Stomach (tissue), 9 donors: Measurements from ENCODE around the gene TNFSF9. TPM values are rescaled to one million over a fixed set of nuclear protein-coding genes. Genes with fewer than 3 reads are reported as not detected.
A peak's percentile ranks its signal among the peaks of the same experiment; 100 is the strongest.

Experiments used
- DNase-seq, 2 donors: peaks; one replicate each; pipeline versions ENCODE4 v3.0.0 to v3.0.0-alpha.2; 2013 to 2019
- H3K27ac ChIP-seq, 5 donors: fragments of 200-600 bp in 4 of 5; sonication (generic) in 4 of 5; one replicate each; pipeline ENCODE4 v1.5.1; 2013 to 2019; ENCODE audit warnings: mild to moderate bottlenecking in 1 of 5, moderate library complexity in 1 of 5
- H3K27me3 ChIP-seq, 3 donors: fragments of 200-600 bp; sonication (generic); one replicate each; pipeline ENCODE4 v1.5.1; 2017 to 2019; ENCODE audit warnings: mixed run types in 1 of 3
- H3K36me3 ChIP-seq, 4 donors: fragments of 200-600 bp; sonication (generic); 1 replicate in 3 of 4; 2 replicates in 1 of 4; pipeline ENCODE4 v1.5.1; 2016 to 2019
- H3K4me1 ChIP-seq, 4 donors: fragments of 200-600 bp; sonication (generic); one replicate each; pipeline ENCODE4 v1.5.1; 2016 to 2019
- H3K4me3 ChIP-seq, 4 donors: fragments of 200-600 bp; sonication (generic) in 3 of 4; one replicate each; pipeline ENCODE4 v1.5.1; 2016 to 2019; ENCODE audit warnings: mild to moderate bottlenecking in 1 of 4
- H3K9me3 ChIP-seq, 4 donors: fragments of 200-600 bp; sonication (generic); one replicate each; pipeline ENCODE4 v1.5.1; 2016 to 2019
- EP300 ChIP-seq: sonication (generic); formaldehyde crosslinking; IDR thresholded peaks from one replicate; pipeline ENCODE4 v1.6.1; 2017; ENCODE audit warnings: antibody characterized with exemption
- POLR2A ChIP-seq, 4 donors: fragments of 450-650 bp; IDR thresholded peaks; one replicate each; pipeline ENCODE4 v1.6.1; 2016; ENCODE audit warnings: antibody characterized with exemption in 4 of 4, control low read depth in 2 of 4, mild to moderate bottlenecking in 1 of 4, moderate library complexity in 1 of 4
- POLR2AphosphoS5 ChIP-seq, 3 donors: sonication (generic); formaldehyde crosslinking; IDR thresholded peaks; one replicate each; pipeline ENCODE4 v1.6.1; 2016; ENCODE audit warnings: antibody characterized with exemption in 3 of 3
- WGBS, 5 donors: extraction: QIAGEN DNeasy Blood & Tissue Kit in 3 of 5; methylation state at CpG; one replicate each; pipeline versions ENCODE4 v1.1.5 to v1.1.7; 2013 to 2018; 5-methylcytosine and 5-hydroxymethylcytosine counted together
- intact Hi-C: fragments of 100-400 bp; cut with DNase I; formaldehyde crosslinking; loops from one replicate; pipeline ENCODE4 v1.15.1; 2023; ENCODE audit warnings: low total_unique reads
- polyA plus RNA-seq, 3 donors: library from polyadenylated mRNA; stranded (reverse); fragments of 200-250 nt; gene quantifications; one replicate each; pipeline ENCODE4 v1.2.3, GENCODE V29; 2013
- total RNA-seq, 5 donors: library from RNA; depleted of rRNA; stranded (reverse); fragments of >200 nt; gene quantifications; one replicate each; pipeline versions ENCODE4 v1.1.0 to v1.2.3, GENCODE V29; 2014 to 2016
- TF ChIP-seq, protein P1 (sequence below), 7 experiments: fragments of 450-650 bp in 4 of 7; fragments of 200-600 bp in 3 of 7; sonication (generic) in 3 of 7; IDR thresholded peaks; one replicate each; pipeline ENCODE4 v1.5.1; 2016 to 2019; ENCODE audit warnings: antibody characterized with exemption in 7 of 7, control low read depth in 2 of 7, mild to moderate bottlenecking in 1 of 7
- donor health status: healthy with polysubstance abuse.
- donor health status: Bipolar disorder and iron deficiency.
- donor health status: healthy.

TNFSF9 gene
- total and polyA plus RNA-seq, 8 donors, result 0.85 TPM; not detected in 7

- intact Hi-C loops, result no loop called here
Measured at GRCh38 chr19:6571167-6571566, 40.3 kb downstream of the TNFSF9 start.

GRCh38 chr19:6572217-6572616, 41.4 kb downstream of the TNFSF9 start:
- peaks cover 0 to 14% (median 10%) of the 10 kb centered on the region in 4 donors for H3K9me3 ChIP-seq
- WGBS, 5 donors, result 44 to 60% (median 53%) methylated on average over 4 of the region's 4 CpGs
- intact Hi-C loops, result no loop called here
- no peaks in the 10 kb centered on the region for H3K4me1 ChIP-seq
- peaks cover 0 to 38% (median 4%) of the 10 kb centered on the region in 3 donors for H3K27me3 ChIP-seq
- peak in 1 of 2 donors; percentile 13 for DNase-seq
- TF ChIP-seq EP300 (no peak), POLR2A (IDR thresholded peaks at IDR 0.05) (no peak), POLR2AphosphoS5 (IDR thresholded peaks at IDR 0.05) (no peak)
- TF ChIP-seq, protein P1, sequence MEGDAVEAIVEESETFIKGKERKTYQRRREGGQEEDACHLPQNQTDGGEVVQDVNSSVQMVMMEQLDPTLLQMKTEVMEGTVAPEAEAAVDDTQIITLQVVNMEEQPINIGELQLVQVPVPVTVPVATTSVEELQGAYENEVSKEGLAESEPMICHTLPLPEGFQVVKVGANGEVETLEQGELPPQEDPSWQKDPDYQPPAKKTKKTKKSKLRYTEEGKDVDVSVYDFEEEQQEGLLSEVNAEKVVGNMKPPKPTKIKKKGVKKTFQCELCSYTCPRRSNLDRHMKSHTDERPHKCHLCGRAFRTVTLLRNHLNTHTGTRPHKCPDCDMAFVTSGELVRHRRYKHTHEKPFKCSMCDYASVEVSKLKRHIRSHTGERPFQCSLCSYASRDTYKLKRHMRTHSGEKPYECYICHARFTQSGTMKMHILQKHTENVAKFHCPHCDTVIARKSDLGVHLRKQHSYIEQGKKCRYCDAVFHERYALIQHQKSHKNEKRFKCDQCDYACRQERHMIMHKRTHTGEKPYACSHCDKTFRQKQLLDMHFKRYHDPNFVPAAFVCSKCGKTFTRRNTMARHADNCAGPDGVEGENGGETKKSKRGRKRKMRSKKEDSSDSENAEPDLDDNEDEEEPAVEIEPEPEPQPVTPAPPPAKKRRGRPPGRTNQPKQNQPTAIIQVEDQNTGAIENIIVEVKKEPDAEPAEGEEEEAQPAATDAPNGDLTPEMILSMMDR (IDR thresholded peaks at IDR 0.05), result no peak
- no peak overlapping the region for H3K4me3 ChIP-seq
- no peak overlapping the region for H3K27ac ChIP-seq
- no peaks in the 10 kb centered on the region for H3K36me3 ChIP-seq

More at GRCh38 chr19:6571167-6571566, 40.3 kb downstream of the TNFSF9 start:
- Histone ChIP-seq H3K9me3 (peaks cover 0 to 18% (median 12%) of the 10 kb centered on the region in 4 donors), H3K27me3 (peaks cover 0 to 38% (median 4%) of the 10 kb centered on the region in 3 donors), H3K4me3 (no peak overlapping the region), H3K4me1 (no peaks in the 10 kb centered on the region), H3K36me3 (no peaks in the 10 kb centered on the region), H3K27ac (no peak overlapping the region)
- DNase-seq, result no peak
- TF ChIP-seq EP300, result no peak
- TF ChIP-seq POLR2AphosphoS5 (IDR thresholded peaks at IDR 0.05), result no peak
- TF ChIP-seq POLR2A (IDR thresholded peaks at IDR 0.05), result no peak
- TF ChIP-seq, protein P1 (IDR thresholded peaks at IDR 0.05), result no peak

- Histone ChIP-seq H3K27me3 (peaks cover 0 to 34% (median 4%) of the 10 kb centered on the region in 3 donors), H3K27ac (no peak overlapping the region), H3K4me3 (no peak overlapping the region), H3K4me1 (no peaks in the 10 kb centered on the region), H3K9me3 (peaks cover 0 to 14% (median 5%) of the 10 kb centered on the region in 4 donors), H3K36me3 (no peaks in the 10 kb centered on the region)
- intact Hi-C loops, result no loop called here
- WGBS, 5 donors, result 47 to 85% (median 62%) methylated on average over 1 of the region's 1 CpG
- TF ChIP-seq, protein P1 (IDR thresholded peaks at IDR 0.05), result no peak
- no peak for TF ChIP-seq POLR2A (IDR thresholded peaks at IDR 0.05)
- no peak for TF ChIP-seq POLR2AphosphoS5 (IDR thresholded peaks at IDR 0.05)
- no peak for TF ChIP-seq EP300
- no peak for DNase-seq
Measured at GRCh38 chr19:6573350-6573749, 42.5 kb downstream of the TNFSF9 start.

- H3K4me3 ChIP-seq, result no peak overlapping the region
- no peaks in the 10 kb centered on the region for H3K36me3 ChIP-seq
- H3K9me3 ChIP-seq, result peaks cover 0 to 3% (median 0%) of the 10 kb centered on the region in 4 donors
- TF ChIP-seq POLR2A (IDR thresholded peaks at IDR 0.05) (no peak), POLR2AphosphoS5 (IDR thresholded peaks at IDR 0.05) (no peak), EP300 (no peak)
- TF ChIP-seq, protein P1 (IDR thresholded peaks at IDR 0.05), result no peak
- H3K4me1 ChIP-seq, result no peaks in the 10 kb centered on the region
- no peak overlapping the region for H3K27ac ChIP-seq
- intact Hi-C loops, result no loop called here
- 42 to 61% (median 47%) methylated on average over 5 of the region's 5 CpGs for WGBS, 5 donors
- H3K27me3 ChIP-seq, result peaks cover 0 to 28% (median 4%) of the 10 kb centered on the region in 3 donors
- no peak for DNase-seq
Measured at GRCh38 chr19:6576869-6577475, 46.1 kb downstream of the TNFSF9 start.
